HL-60 (cell line): ENCODE measurements around the gene SMIM20.

ENCODE experiments used
- DNase-seq, 2 experiments: peaks; one replicate each; pipeline ENCODE4 v3.0.0-alpha.2; 2010 to 2020; ENCODE audit warnings: low read depth in 1 of 2, low spot score in 1 of 2
- H3K27ac ChIP-seq: fragments of 250-450 bp; sonication (Bioruptor Pico); replicated peaks from 2 replicates; pipeline ENCODE4 v1.5.1; 2020; ENCODE audit warnings: mild to moderate bottlenecking, moderate library complexity
- H3K27me3 ChIP-seq: fragments of 250-450 bp; sonication (Bioruptor Pico); 2 replicates; pipeline ENCODE4 v1.5.1; 2021; ENCODE audit warnings: mild to moderate bottlenecking, moderate library complexity; ENCODE audit not compliant: insufficient read depth, poor library complexity, severe bottlenecking
- H3K4me3 ChIP-seq: replicated peaks from 2 replicates; pipeline ENCODE4 v1.5.1; 2011; ENCODE audit warnings: mild to moderate bottlenecking, control low read depth, low read length; ENCODE audit not compliant: insufficient read depth
- CTCF ChIP-seq: IDR thresholded peaks from one replicate; pipeline ENCODE4 v1.5.1; 2011; ENCODE audit warnings: low read length, control low read depth, inconsistent platforms; ENCODE audit not compliant: insufficient read depth
- GABPA ChIP-seq: IDR thresholded peaks from 2 replicates; pipeline ENCODE4 v1.6.1; 2012; ENCODE audit warnings: low read depth
- POLR2AphosphoS5 ChIP-seq: IDR thresholded peaks from 2 replicates; pipeline ENCODE4 v1.6.1; 2012; ENCODE audit warnings: low read depth
- REST ChIP-seq: IDR thresholded peaks from 2 replicates; pipeline ENCODE4 v1.6.1; 2012; ENCODE audit warnings: low read depth; ENCODE audit not compliant: insufficient replicate concordance
- SPI1 ChIP-seq: IDR thresholded peaks from 2 replicates; pipeline ENCODE4 v1.6.1; 2012; ENCODE audit warnings: low read depth, mild to moderate bottlenecking, borderline replicate concordance

The SMIM20 gene

GRCh38 chr4:25978327-25978726 lies 64.3 kb downstream of the SMIM20 start:
- no peak for TF ChIP-seq SPI1
- no peak for TF ChIP-seq GABPA
- no peak for TF ChIP-seq POLR2AphosphoS5
- TF ChIP-seq REST: no peak
- TF ChIP-seq CTCF: no peak
- Histone ChIP-seq H3K27me3 (no peaks in the 10 kb centered on the region), H3K27ac (no peak overlapping the region), H3K4me3 (no peak overlapping the region)
- no peak for DNase-seq
